ENCODE measurements around the gene NCAM2. TPM values are rescaled to one million over a fixed set of nuclear protein-coding genes. Genes with fewer than 3 reads are reported as not detected.

Gene NCAM2
- polyA plus RNA-seq, 1 experiment = 0.83 TPM

DNA sequence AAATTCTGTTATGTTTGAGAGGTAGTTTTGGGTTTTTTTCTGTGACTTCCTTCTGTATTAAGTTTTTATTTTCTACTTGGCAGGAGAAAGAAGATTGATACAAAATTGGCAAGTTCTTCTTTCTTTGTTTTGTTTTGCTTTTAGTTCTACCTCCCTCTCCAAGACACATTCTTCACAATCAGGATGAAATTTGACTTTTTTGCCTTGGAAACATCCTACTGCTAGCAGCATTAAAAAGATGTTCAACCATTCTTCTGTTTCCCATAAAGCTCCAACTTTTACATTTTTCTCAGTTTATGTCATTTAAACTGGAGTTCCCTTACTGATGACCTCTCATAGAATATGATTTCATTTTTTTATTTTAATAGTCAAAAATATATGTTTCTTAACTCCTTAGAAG is 234.8 kb downstream of the NCAM2 start:
- Histone ChIP-seq H3K27me3 (ENCODE audit: control insufficient read depth, insufficient read depth, low read length) (no peaks in the 10 kb centered on the region), H3K4me3 (ENCODE audit: low read depth, low read length) (no peak overlapping the region), H3K36me3 (ENCODE audit: control insufficient read depth, insufficient read depth, low read length) (no peaks in the 10 kb centered on the region)
- TF ChIP-seq, protein P1, sequence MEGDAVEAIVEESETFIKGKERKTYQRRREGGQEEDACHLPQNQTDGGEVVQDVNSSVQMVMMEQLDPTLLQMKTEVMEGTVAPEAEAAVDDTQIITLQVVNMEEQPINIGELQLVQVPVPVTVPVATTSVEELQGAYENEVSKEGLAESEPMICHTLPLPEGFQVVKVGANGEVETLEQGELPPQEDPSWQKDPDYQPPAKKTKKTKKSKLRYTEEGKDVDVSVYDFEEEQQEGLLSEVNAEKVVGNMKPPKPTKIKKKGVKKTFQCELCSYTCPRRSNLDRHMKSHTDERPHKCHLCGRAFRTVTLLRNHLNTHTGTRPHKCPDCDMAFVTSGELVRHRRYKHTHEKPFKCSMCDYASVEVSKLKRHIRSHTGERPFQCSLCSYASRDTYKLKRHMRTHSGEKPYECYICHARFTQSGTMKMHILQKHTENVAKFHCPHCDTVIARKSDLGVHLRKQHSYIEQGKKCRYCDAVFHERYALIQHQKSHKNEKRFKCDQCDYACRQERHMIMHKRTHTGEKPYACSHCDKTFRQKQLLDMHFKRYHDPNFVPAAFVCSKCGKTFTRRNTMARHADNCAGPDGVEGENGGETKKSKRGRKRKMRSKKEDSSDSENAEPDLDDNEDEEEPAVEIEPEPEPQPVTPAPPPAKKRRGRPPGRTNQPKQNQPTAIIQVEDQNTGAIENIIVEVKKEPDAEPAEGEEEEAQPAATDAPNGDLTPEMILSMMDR (IDR thresholded peaks at IDR 0.05; ENCODE audit: insufficient read depth, low read depth, low read length) = no peak
- ChIA-PET POLR2A (no interaction called here), CTCF (interaction anchor here (1.9 kb wide), 1 partner anchor 689 kb away, joined by 11 read pairs; no protein-coding TSS in a partner anchor)
- DNase-seq (ENCODE audit: low read depth) = no peak

DNA sequence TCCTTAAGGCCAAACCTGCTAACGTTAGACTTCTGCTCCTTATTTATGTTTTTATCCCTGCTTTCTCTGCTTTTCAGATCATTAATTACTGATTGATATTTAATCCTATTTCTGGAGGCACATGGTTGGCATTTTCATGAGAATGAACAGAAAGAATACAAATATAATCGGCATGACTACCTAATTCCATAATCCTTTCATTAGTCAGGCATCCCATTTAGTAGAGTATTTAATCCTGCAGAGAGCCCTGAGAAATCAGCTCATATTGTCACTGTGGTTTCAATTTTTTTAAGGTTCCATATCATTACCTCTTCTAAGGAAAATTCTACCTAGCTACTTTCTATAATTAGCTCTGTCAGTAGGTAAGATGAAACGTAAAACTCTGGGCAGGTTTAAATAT is 238.8 kb downstream of the NCAM2 start:
- Histone ChIP-seq H3K36me3 (ENCODE audit: control insufficient read depth, insufficient read depth, low read length) (no peaks in the 10 kb centered on the region), H3K4me3 (ENCODE audit: low read depth, low read length) (no peak overlapping the region), H3K27me3 (ENCODE audit: control insufficient read depth, insufficient read depth, low read length) (no peaks in the 10 kb centered on the region)
- POLR2A ChIA-PET = no interaction called here
- CTCF ChIA-PET = interaction anchor here (0.9 kb wide), 1 partner anchor 18 kb away, joined by 3 read pairs; no protein-coding TSS in a partner anchor
- TF ChIP-seq, protein P1 (IDR thresholded peaks at IDR 0.05; ENCODE audit: insufficient read depth, low read depth, low read length) = no peak
- no peak for DNase-seq (ENCODE audit: low read depth)

DNA sequence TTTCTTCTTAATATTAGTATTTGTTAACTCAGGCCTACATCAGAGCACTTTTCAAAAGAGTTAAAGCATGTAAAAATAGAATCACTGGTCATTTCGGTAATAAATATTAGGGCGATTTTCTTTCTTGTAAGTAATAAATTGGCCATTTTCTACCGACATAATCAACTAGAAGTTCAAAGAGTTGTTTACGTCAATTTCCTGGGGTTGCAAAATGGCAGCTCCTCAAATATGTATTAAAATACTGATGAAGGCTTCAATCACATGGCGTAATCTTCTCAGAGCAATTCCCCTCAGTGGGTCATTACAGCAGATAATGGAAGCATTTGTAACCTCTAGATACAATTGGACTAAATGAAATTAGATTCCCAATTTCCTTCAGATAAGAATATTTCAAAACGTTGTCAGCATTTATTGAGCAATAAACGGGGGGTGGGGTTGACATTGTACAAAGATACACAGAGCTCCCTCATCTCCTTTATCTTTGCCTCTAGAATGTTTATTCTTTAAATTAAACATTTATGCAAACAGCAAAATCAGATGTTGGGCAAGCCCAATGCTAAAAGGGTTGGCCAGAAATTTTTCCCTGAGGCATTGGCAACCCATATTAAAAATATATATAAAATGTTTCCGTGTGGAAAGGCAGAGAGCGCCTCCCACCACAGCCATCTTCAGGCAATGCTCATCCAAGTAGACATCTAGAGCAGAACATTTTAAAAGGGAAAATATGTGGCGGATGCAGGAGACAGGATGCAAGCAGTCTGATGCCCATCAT is 240.6 kb downstream of the NCAM2 start:
- POLR2A ChIA-PET = no interaction called here
- Histone ChIP-seq H3K4me3 (ENCODE audit: low read depth, low read length) (no peak overlapping the region), H3K27me3 (ENCODE audit: control insufficient read depth, insufficient read depth, low read length) (no peaks in the 10 kb centered on the region), H3K36me3 (ENCODE audit: control insufficient read depth, insufficient read depth, low read length) (no peaks in the 10 kb centered on the region)
- CTCF ChIA-PET = no interaction called here
- TF ChIP-seq, protein P1 (IDR thresholded peaks at IDR 0.05; ENCODE audit: insufficient read depth, low read depth, low read length) = no peak
- DNase-seq (ENCODE audit: low read depth) = no peak

DNA sequence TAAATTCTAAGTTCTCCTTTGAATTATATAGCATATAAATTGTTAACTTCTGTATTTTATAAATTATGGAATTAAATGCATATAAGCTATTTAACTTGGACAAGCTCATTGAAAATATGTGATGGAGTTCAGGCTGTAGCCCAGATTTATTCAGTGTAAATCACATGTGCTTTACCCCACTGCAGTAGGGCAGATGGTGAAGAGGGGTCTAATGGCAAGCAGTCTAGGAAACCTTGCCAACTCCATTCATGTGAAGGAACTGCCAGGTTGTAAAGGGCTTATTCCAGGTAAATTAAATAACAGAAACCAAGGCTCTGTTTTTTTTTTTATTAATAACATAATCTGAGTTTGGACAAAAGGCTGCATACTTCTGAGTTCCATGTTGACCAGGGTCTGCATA is 243.2 kb downstream of the NCAM2 start:
- DNase-seq (ENCODE audit: low read depth) = no peak
- no peaks in the 10 kb centered on the region for H3K27me3 ChIP-seq (ENCODE audit: control insufficient read depth, insufficient read depth, low read length)
- CTCF ChIA-PET = no interaction called here

DNA sequence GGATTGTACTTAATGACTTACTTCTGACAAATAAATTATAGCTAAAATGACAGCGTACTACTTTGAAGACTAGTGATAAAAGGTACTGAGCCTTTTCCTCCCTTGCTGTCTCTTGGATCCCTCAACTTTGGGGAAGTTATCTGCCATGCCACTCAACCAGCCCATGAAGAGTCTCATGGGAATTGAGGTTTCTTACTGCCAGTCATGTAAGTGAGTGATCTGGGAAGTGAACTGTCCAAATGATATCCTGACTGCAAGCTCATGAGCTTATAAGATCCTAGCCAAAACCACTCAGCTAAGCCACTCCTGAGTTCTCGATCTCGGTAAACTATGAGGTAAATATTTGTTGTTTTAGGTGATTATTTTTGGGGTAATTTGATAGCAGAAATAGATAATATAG is 247.8 kb downstream of the NCAM2 start:
- no peak for DNase-seq (ENCODE audit: low read depth)
- POLR2A ChIA-PET = no interaction called here
- TF ChIP-seq, protein P1 (IDR thresholded peaks at IDR 0.05; ENCODE audit: insufficient read depth, low read depth, low read length) = no peak
- H3K36me3 ChIP-seq (ENCODE audit: control insufficient read depth, insufficient read depth, low read length) = no peaks in the 10 kb centered on the region
- no peak overlapping the region for H3K4me3 ChIP-seq (ENCODE audit: low read depth, low read length)
- H3K27me3 ChIP-seq (ENCODE audit: control insufficient read depth, insufficient read depth, low read length) = no peaks in the 10 kb centered on the region
- CTCF ChIA-PET = no interaction called here

More for the DNA sequence above, 243.2 kb downstream of the NCAM2 start:
- TF ChIP-seq, protein P1 (IDR thresholded peaks at IDR 0.05; ENCODE audit: insufficient read depth, low read depth, low read length) = no peak
- Histone ChIP-seq H3K36me3 (ENCODE audit: control insufficient read depth, insufficient read depth, low read length) (no peaks in the 10 kb centered on the region), H3K4me3 (ENCODE audit: low read depth, low read length) (no peak overlapping the region)
- POLR2A ChIA-PET = no interaction called here
